ENCODE data around the gene CDH4. TPM values are rescaled to one million over a fixed set of nuclear protein-coding genes. Genes with fewer than 3 reads are reported as not detected.

Gene CDH4
- total and polyA plus RNA-seq, 2 donors (not counting 1 experiment from before 2014, with no cell fraction given): not detected

DNA sequence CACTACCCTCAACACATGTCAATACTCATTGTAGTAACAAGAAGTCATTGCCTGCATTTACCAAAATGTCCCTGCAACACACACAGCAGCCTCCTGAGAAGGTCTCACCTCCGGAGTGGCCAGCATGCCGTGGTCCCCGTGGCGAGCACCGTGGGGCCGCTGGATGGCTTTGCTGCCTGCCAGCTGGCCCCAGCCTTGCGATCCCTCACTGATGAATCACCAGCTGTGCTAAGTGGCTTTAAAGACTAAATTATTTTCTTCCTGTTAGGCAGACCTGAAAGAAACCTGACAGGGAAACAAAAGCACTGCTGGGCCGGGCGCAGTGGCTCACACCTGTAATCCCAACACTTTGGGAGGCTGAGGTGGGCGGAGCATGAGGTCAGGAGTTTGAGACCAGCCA lies 306.7 kb downstream of the CDH4 start:
- Mint-ChIP-seq H3K27me3 (no peaks in the 10 kb centered on the region), H3K27ac (no peak overlapping the region), H3K4me1 (no peaks in the 10 kb centered on the region), H3K9me3 (ENCODE audit: insufficient read depth) (peaks cover 5% of the 10 kb centered on the region), H3K4me3 (no peak overlapping the region)
- Histone ChIP-seq H3K9ac (ENCODE audit: low read length) (no peak overlapping the region), H3K27ac (ENCODE audit: low read length in 2 of 2) (no peak overlapping the region), H3K79me2 (ENCODE audit: control insufficient read depth, insufficient read depth, low read length) (no peaks in the 10 kb centered on the region), H3K36me3 (replicated peaks in 1 of 2; ENCODE audit: control extremely low read depth in 1 of 2, control insufficient read depth in 1 of 2, extremely low read depth in 1 of 2, insufficient read depth in 2 of 2, low read length in 1 of 2) (no peaks in the 10 kb centered on the region), H3K27me3 (replicated peaks in 1 of 4; ENCODE audit: control extremely low read depth in 1 of 4, control insufficient read depth in 3 of 4, insufficient read depth in 4 of 4, low read length in 3 of 4) (no peaks in the 10 kb centered on the region), H3K9me3 (ENCODE audit: control extremely low read depth in 1 of 3, control insufficient read depth in 2 of 3, insufficient read depth in 1 of 3, low read length in 2 of 3) (peaks cover 0 to 51% (median 0%) of the 10 kb centered on the region in 3 donors), H2AFZ (ENCODE audit: insufficient read depth, low read depth, low read length, poor library complexity, severe bottlenecking) (no peak overlapping the region), H3K4me2 (replicated peaks; ENCODE audit: low read depth, low read length, poor library complexity, severe bottlenecking) (no peak overlapping the region), H3K4me3 (ENCODE audit: control extremely low read depth in 1 of 5, extremely low read depth in 1 of 5, insufficient read depth in 1 of 5, low read depth in 2 of 5, low read length in 4 of 5) (no peak overlapping the region), H3K4me1 (ENCODE audit: control insufficient read depth in 2 of 2, insufficient read depth in 2 of 2, low read length in 2 of 2) (no peaks in the 10 kb centered on the region), H4K20me1 (ENCODE audit: control insufficient read depth, insufficient read depth, low read length, poor library complexity, severe bottlenecking) (no peaks in the 10 kb centered on the region)
- intact Hi-C loops (cut with micrococcal nuclease): no loop called here
- no peak for TF ChIP-seq EZH2 (IDR thresholded peaks at IDR 0.05; ENCODE audit: borderline replicate concordance, insufficient read depth, low read depth, low read length, poor library complexity, severe bottlenecking)
- TF ChIP-seq, protein P1, sequence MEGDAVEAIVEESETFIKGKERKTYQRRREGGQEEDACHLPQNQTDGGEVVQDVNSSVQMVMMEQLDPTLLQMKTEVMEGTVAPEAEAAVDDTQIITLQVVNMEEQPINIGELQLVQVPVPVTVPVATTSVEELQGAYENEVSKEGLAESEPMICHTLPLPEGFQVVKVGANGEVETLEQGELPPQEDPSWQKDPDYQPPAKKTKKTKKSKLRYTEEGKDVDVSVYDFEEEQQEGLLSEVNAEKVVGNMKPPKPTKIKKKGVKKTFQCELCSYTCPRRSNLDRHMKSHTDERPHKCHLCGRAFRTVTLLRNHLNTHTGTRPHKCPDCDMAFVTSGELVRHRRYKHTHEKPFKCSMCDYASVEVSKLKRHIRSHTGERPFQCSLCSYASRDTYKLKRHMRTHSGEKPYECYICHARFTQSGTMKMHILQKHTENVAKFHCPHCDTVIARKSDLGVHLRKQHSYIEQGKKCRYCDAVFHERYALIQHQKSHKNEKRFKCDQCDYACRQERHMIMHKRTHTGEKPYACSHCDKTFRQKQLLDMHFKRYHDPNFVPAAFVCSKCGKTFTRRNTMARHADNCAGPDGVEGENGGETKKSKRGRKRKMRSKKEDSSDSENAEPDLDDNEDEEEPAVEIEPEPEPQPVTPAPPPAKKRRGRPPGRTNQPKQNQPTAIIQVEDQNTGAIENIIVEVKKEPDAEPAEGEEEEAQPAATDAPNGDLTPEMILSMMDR (IDR thresholded peaks at IDR 0.05): no peak
- ChIA-PET POLR2A (no interaction called here), CTCF (no interaction called here)
- no peak for DNase-seq
- no peak for ATAC-seq (ENCODE audit: low read depth)
- 86% methylated on average over 7 of the region's 10 CpGs for WGBS (ENCODE audit: insufficient coverage)

DNA sequence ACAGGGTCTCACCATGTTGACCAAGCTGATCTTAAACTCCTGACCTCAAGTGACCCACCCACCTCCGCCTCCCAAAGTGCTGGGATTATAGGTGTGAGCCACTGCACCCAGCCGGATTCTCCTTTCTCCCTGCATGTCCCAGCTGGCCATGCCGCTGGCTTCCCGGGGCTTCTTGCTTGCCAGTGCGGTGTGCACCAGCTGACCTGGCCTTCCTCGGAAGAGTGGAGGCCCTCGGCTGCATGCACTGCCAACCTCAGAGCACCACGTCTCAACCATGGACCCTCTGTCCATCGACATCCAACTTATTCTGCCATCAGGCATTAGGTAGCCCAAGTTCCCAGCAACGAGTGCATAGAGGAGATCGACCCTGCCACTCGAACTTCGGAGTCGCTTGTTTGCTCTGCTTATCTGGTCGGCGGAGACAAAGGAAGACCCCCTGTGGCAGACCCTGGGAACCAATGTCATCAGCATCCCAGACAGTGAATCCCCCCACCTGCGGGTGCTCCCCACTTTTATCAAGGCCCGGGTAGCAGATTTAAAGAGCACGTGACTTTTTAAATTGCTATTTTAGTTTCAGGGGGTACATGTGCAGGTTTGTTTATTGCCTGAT lies 307.8 kb downstream of the CDH4 start:
- no peak overlapping the region for H3K4me2 ChIP-seq (replicated peaks; ENCODE audit: low read depth, low read length, poor library complexity, severe bottlenecking)
- no peak overlapping the region for H3K4me3 Mint-ChIP-seq
- peaks cover 0 to 50% (median 0%) of the 10 kb centered on the region in 3 donors for H3K9me3 ChIP-seq (ENCODE audit: control extremely low read depth in 1 of 3, control insufficient read depth in 2 of 3, insufficient read depth in 1 of 3, low read length in 2 of 3)
- 94% methylated on average over 14 of the region's 19 CpGs for WGBS (ENCODE audit: insufficient coverage)
- no peak for ATAC-seq (ENCODE audit: low read depth)
- ChIA-PET CTCF (no interaction called here), POLR2A (no interaction called here)
- no peaks in the 10 kb centered on the region for H3K36me3 ChIP-seq (replicated peaks in 1 of 2; ENCODE audit: control extremely low read depth in 1 of 2, control insufficient read depth in 1 of 2, extremely low read depth in 1 of 2, insufficient read depth in 2 of 2, low read length in 1 of 2)
- no peak overlapping the region for H3K27ac Mint-ChIP-seq
- DNase-seq: no peak
- intact Hi-C loops (cut with micrococcal nuclease): no loop called here
- H3K4me1 ChIP-seq (ENCODE audit: control insufficient read depth in 2 of 2, insufficient read depth in 2 of 2, low read length in 2 of 2): no peaks in the 10 kb centered on the region
- H3K4me3 ChIP-seq (ENCODE audit: control extremely low read depth in 1 of 5, extremely low read depth in 1 of 5, insufficient read depth in 1 of 5, low read depth in 2 of 5, low read length in 4 of 5): no peak overlapping the region
- H3K27me3 Mint-ChIP-seq: no peaks in the 10 kb centered on the region
- H3K27ac ChIP-seq (ENCODE audit: low read length in 2 of 2): no peak overlapping the region
- TF ChIP-seq, protein P1 (IDR thresholded peaks at IDR 0.05): no peak
- no peak for TF ChIP-seq EZH2 (IDR thresholded peaks at IDR 0.05; ENCODE audit: borderline replicate concordance, insufficient read depth, low read depth, low read length, poor library complexity, severe bottlenecking)
- H2AFZ ChIP-seq (ENCODE audit: insufficient read depth, low read depth, low read length, poor library complexity, severe bottlenecking): no peak overlapping the region
- H3K4me1 Mint-ChIP-seq: no peaks in the 10 kb centered on the region
- H4K20me1 ChIP-seq (ENCODE audit: control insufficient read depth, insufficient read depth, low read length, poor library complexity, severe bottlenecking): no peaks in the 10 kb centered on the region
- H3K27me3 ChIP-seq (replicated peaks in 1 of 4; ENCODE audit: control extremely low read depth in 1 of 4, control insufficient read depth in 3 of 4, insufficient read depth in 4 of 4, low read length in 3 of 4): no peaks in the 10 kb centered on the region
- no peak overlapping the region for H3K9ac ChIP-seq (ENCODE audit: low read length)
- no peaks in the 10 kb centered on the region for H3K79me2 ChIP-seq (ENCODE audit: control insufficient read depth, insufficient read depth, low read length)
- H3K9me3 Mint-ChIP-seq (ENCODE audit: insufficient read depth): peaks cover 6% of the 10 kb centered on the region

Measured in B cell (primary cell).